ENCODE results near the gene KRT6B. TPM values are rescaled to one million over a fixed set of nuclear protein-coding genes. Genes with fewer than 3 reads are reported as not detected.
A peak's percentile ranks its signal among the peaks of the same experiment; 100 is the strongest.

KRT6B gene
- total RNA-seq, 2 donors from 2014 or later = not detected

DNA sequence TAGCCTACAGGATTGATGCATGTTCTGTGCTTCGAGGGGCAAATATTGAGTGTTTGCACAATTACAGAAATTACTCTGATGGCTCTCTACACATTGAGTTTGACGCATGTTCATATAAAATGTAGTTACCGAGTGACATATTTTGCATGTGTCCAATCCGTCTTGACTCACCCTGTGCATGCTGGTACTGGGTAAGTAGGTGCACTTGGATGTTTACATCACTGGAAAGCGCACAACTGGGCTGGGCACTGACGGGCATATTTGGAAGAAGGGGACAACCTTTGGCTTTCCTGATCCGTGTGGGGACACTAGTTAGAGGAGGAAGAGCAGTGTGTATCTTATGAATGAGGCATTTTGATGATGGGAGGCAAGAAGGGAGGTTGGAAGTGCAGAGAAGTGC is 46.0 kb upstream of the KRT6B start:
- H3K36me3 ChIP-seq (replicated peaks in 1 of 2; ENCODE audit: insufficient read depth in 1 of 2, low read depth in 2 of 2) = no peaks in the 10 kb centered on the region
- H3K4me1 ChIP-seq = no peaks in the 10 kb centered on the region
- DNase-seq = no peak
- no peak for ATAC-seq
- no peaks in the 10 kb centered on the region for H3K27me3 ChIP-seq
- TF ChIP-seq, protein P1, sequence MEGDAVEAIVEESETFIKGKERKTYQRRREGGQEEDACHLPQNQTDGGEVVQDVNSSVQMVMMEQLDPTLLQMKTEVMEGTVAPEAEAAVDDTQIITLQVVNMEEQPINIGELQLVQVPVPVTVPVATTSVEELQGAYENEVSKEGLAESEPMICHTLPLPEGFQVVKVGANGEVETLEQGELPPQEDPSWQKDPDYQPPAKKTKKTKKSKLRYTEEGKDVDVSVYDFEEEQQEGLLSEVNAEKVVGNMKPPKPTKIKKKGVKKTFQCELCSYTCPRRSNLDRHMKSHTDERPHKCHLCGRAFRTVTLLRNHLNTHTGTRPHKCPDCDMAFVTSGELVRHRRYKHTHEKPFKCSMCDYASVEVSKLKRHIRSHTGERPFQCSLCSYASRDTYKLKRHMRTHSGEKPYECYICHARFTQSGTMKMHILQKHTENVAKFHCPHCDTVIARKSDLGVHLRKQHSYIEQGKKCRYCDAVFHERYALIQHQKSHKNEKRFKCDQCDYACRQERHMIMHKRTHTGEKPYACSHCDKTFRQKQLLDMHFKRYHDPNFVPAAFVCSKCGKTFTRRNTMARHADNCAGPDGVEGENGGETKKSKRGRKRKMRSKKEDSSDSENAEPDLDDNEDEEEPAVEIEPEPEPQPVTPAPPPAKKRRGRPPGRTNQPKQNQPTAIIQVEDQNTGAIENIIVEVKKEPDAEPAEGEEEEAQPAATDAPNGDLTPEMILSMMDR (IDR thresholded peaks at IDR 0.05) = no peak
- TF ChIP-seq POLR2A (IDR thresholded peaks at IDR 0.05) = no peak
- 81 to 83% methylated on average over 7 of the region's 7 CpGs for WGBS, 2 donors
- no peak overlapping the region for H3K27ac ChIP-seq
- no peaks in the 10 kb centered on the region for H3K9me3 ChIP-seq
- H3K4me3 ChIP-seq = no peak overlapping the region
- intact Hi-C loops (cut with DNase I) = no loop called here

DNA sequence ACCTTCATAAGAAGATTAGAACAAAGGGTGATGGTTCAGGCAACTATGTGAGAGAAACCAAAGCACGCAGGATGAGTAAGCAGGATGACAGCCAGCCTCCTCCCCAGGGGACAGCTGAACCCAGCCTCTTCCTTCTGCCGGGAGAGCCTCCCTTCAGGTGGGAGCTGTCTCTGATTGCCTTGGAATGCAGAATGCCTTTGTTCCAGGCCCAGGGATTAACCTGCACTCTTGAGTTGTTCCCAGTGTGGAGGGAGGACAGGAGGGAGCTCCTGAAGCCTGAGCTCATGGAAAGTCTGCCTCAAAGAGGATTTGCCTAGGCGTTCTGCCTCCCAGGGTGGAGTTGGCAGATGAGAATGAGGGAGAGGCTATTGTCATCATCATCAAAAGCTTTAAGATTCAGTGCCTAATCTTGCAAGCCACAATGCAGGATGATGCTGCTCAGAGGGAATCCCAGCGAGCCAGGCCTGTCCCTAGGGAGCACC is 44.7 kb upstream of the KRT6B start:
- ATAC-seq = no peak
- H3K36me3 ChIP-seq (replicated peaks in 1 of 2; ENCODE audit: insufficient read depth in 1 of 2, low read depth in 2 of 2) = no peaks in the 10 kb centered on the region
- no peaks in the 10 kb centered on the region for H3K9me3 ChIP-seq
- H3K4me3 ChIP-seq = no peak overlapping the region
- no peaks in the 10 kb centered on the region for H3K27me3 ChIP-seq
- peak in 1 of 4 donors; percentile 6 for DNase-seq
- intact Hi-C loops (cut with DNase I) = no loop called here
- 82 to 85% methylated on average over 4 of the region's 4 CpGs for WGBS, 2 donors
- H3K4me1 ChIP-seq = no peaks in the 10 kb centered on the region
- no peak for TF ChIP-seq POLR2A (IDR thresholded peaks at IDR 0.05)
- TF ChIP-seq, protein P1 (IDR thresholded peaks at IDR 0.05) = no peak
- H3K27ac ChIP-seq = no peak overlapping the region

DNA sequence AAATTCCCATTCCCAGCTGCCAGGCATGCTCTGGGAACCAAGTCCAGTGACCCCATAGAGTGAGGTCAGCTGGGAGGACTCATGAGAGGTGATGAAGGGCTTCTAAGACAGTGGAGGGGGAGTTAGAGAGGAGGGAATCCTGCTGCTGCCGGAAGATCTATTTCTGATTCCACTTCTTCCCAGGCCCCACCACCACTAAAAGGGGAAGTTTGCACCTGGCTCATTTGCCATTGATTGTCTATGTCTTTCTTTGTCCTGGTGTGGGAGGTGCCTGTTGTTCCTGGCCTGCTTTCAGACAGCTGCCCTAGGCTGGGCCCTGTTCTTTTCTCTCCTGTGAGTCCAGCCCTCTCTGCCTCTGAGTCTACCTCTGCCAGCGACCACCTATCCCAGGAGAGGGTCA is 44.1 kb upstream of the KRT6B start:
- no peak overlapping the region for H3K4me3 ChIP-seq
- H3K4me1 ChIP-seq = no peaks in the 10 kb centered on the region
- ATAC-seq = no peak
- no peak overlapping the region for H3K27ac ChIP-seq
- no peaks in the 10 kb centered on the region for H3K9me3 ChIP-seq
- no peak for DNase-seq
- H3K36me3 ChIP-seq (replicated peaks in 1 of 2; ENCODE audit: insufficient read depth in 1 of 2, low read depth in 2 of 2) = no peaks in the 10 kb centered on the region
- no peaks in the 10 kb centered on the region for H3K27me3 ChIP-seq
- no peak for TF ChIP-seq POLR2A (IDR thresholded peaks at IDR 0.05)
- TF ChIP-seq, protein P1 (IDR thresholded peaks at IDR 0.05) = no peak
- WGBS, 2 donors = 34 to 65% methylated on average over 2 of the region's 2 CpGs
- intact Hi-C loops (cut with DNase I) = no loop called here

DNA sequence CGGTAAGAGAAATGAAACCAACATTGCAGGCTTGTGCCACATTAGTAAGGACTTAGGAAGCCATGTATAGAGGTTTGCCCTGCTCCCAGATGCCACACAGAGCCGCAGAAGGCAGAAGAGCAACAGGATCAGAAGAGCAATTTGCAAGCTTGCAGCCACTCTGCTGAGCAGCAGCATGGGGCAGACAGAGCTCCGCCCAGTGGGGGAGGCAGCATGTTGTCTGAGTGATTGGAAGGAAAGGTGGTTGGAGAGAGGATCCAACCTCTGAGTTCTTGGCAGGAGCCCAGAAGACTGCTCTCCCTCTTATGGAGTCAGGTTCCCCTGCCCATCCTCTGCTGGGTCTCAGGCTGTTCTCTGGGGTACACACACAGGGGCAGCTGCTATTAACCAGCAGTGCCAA is 43.4 kb upstream of the KRT6B start:
- intact Hi-C loops (cut with DNase I) = no loop called here
- DNase-seq = no peak

DNA sequence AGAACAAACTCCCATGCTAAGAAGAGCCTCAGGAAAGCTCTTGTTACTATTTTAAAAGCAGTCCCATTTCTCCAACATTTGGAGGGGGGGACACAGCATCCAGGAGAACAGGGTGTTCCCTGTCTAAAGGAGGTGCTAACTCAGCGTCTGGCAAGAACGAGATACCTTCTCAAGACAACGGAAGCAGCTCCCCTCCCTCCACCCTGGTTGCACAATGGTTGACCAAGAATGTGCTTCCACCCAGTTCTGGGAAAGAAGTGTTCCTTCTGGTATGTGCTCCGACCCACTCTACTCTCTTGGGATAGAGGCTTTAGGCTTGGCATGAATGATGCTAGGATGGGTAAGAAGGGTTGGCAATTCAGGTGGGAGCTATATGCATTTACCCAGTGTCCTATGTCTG is 42.6 kb upstream of the KRT6B start:
- no peaks in the 10 kb centered on the region for H3K9me3 ChIP-seq
- H3K4me3 ChIP-seq = no peak overlapping the region
- TF ChIP-seq POLR2A (IDR thresholded peaks at IDR 0.05) = no peak
- TF ChIP-seq, protein P1 (IDR thresholded peaks at IDR 0.05) = no peak
- DNase-seq (peak in 2 of 4 donors; percentile 23 to 56), ATAC-seq (no peak)
- no peaks in the 10 kb centered on the region for H3K36me3 ChIP-seq (replicated peaks in 1 of 2; ENCODE audit: insufficient read depth in 1 of 2, low read depth in 2 of 2)
- intact Hi-C loops (cut with DNase I) = no loop called here
- H3K4me1 ChIP-seq = no peaks in the 10 kb centered on the region
- H3K27me3 ChIP-seq = no peaks in the 10 kb centered on the region
- 63 to 69% methylated on average over 4 of the region's 4 CpGs for WGBS, 2 donors
- H3K27ac ChIP-seq = no peak overlapping the region

More for the DNA sequence above, 43.4 kb upstream of the KRT6B start:
- TF ChIP-seq, protein P1 (IDR thresholded peaks at IDR 0.05) = no peak
- no peak for TF ChIP-seq POLR2A (IDR thresholded peaks at IDR 0.05)
- no peak overlapping the region for H3K27ac ChIP-seq
- ATAC-seq = no peak
- no peaks in the 10 kb centered on the region for H3K36me3 ChIP-seq (replicated peaks in 1 of 2; ENCODE audit: insufficient read depth in 1 of 2, low read depth in 2 of 2)
- no peaks in the 10 kb centered on the region for H3K4me1 ChIP-seq
- no peak overlapping the region for H3K4me3 ChIP-seq
- no peaks in the 10 kb centered on the region for H3K27me3 ChIP-seq
- WGBS, 2 donors = 56 to 60% methylated on average over 3 of the region's 3 CpGs
- H3K9me3 ChIP-seq = no peaks in the 10 kb centered on the region
